ENCODE results near the gene SCGB3A1. TPM values are rescaled to one million over a fixed set of nuclear protein-coding genes. Genes with fewer than 3 reads are reported as not detected.

SCGB3A1 gene
- not detected in 2 replicates for total RNA-seq

GRCh38 chr5:180591311-180591887, at the start of gene SCGB3A1:
TSS of gene SCGB3A1 (minus strand) at chr5:180591499. CDS start at chr5:180591462, 37 bp downstream.

Other genes with a start within 250 kb of the SCGB3A1 start
- 147 and 206 TPM in 2 replicates for gene GFPT2, start 238.2 kb downstream of the SCGB3A1 start, total RNA-seq
- gene CNOT6, start 97.1 kb downstream of the SCGB3A1 start, total RNA-seq: 6.2 and 9.6 TPM in 2 replicates
- gene FLT4, start 58.1 kb upstream of the SCGB3A1 start, total RNA-seq: under 0.01 and 0.20 TPM in 2 replicates
- not detected in 2 replicates for gene OR2Y1, start 148.6 kb upstream of the SCGB3A1 start, total RNA-seq
- gene MGAT1, start 211.3 kb upstream of the SCGB3A1 start, total RNA-seq: 78.3 and 82.9 TPM in 2 replicates